GM23248 (cell line): ENCODE results near the gene GDI1. TPM values are rescaled to one million over a fixed set of nuclear protein-coding genes. Genes with fewer than 3 reads are reported as not detected.

Experiments
- DNase-seq: peaks from one replicate; pipeline ENCODE4 v3.0.0-alpha.2; 2015
- H2AFZ ChIP-seq: fragments of 200-600 bp; sonication (generic); 2 replicates; pipeline ENCODE4 v1.6.1; 2016; ENCODE audit warnings: antibody characterized with exemption
- H3F3A ChIP-seq: fragments of 200-600 bp; sonication (generic); 2 replicates; pipeline ENCODE4 v1.6.1; 2016; ENCODE audit warnings: mild to moderate bottlenecking, antibody characterized with exemption, mixed run types; ENCODE audit not compliant: insufficient read depth
- H3K27ac ChIP-seq: fragments of 200-600 bp; sonication (generic); 2 replicates; pipeline ENCODE4 v1.5.1; 2016; ENCODE audit warnings: mild to moderate bottlenecking
- H3K27me3 ChIP-seq: fragments of 200-600 bp; sonication (generic); replicated peaks from 2 replicates; pipeline ENCODE4 v1.6.1; 2016; ENCODE audit warnings: mild to moderate bottlenecking; ENCODE audit not compliant: insufficient read depth
- H3K36me3 ChIP-seq: fragments of 200-600 bp; sonication (generic); 2 replicates; pipeline ENCODE4 v1.6.1; 2016; ENCODE audit warnings: low read depth, mild to moderate bottlenecking
- H3K4me1 ChIP-seq: fragments of 200-600 bp; sonication (generic); 2 replicates; pipeline ENCODE4 v1.6.1; 2016; ENCODE audit warnings: mild to moderate bottlenecking; ENCODE audit not compliant: insufficient read depth
- H3K4me2 ChIP-seq: fragments of 200-600 bp; sonication (generic); one replicate; pipeline ENCODE4 v1.6.1; 2016; ENCODE audit warnings: mild to moderate bottlenecking; ENCODE audit not compliant: unreplicated experiment
- H3K4me3 ChIP-seq: fragments of 200-600 bp; sonication (generic); 2 replicates; pipeline ENCODE4 v1.5.1; 2016; ENCODE audit warnings: mild to moderate bottlenecking
- H3K79me2 ChIP-seq: fragments of 200-600 bp; sonication (generic); 2 replicates; pipeline ENCODE4 v1.6.1; 2016; ENCODE audit warnings: mild to moderate bottlenecking; ENCODE audit not compliant: insufficient read depth
- H3K9ac ChIP-seq: fragments of 200-600 bp; sonication (generic); 2 replicates; pipeline ENCODE4 v1.6.1; 2016; ENCODE audit warnings: mild to moderate bottlenecking
- H3K9me2 ChIP-seq: fragments of 200-600 bp; sonication (generic); 2 replicates; pipeline ENCODE4 v1.6.1; 2016; ENCODE audit warnings: mixed run types, mild to moderate bottlenecking, moderate library complexity; ENCODE audit not compliant: insufficient read depth
- H3K9me3 ChIP-seq: fragments of 200-600 bp; sonication (generic); one replicate; pipeline ENCODE4 v1.6.1; 2017; ENCODE audit warnings: low read depth
- H4K20me1 ChIP-seq: fragments of 200-600 bp; sonication (generic); 2 replicates; pipeline ENCODE4 v1.6.0; 2016; ENCODE audit not compliant: insufficient read depth
- EZH2 ChIP-seq: fragments of 200-600 bp; sonication (generic); IDR thresholded peaks from 2 replicates; pipeline ENCODE4 v1.6.1; 2018; ENCODE audit warnings: antibody characterized with exemption, mild to moderate bottlenecking; ENCODE audit not compliant: insufficient read depth, poor library complexity, severe bottlenecking
- EZH2phosphoT487 ChIP-seq: fragments of 200-600 bp; sonication (generic); IDR thresholded peaks from 2 replicates; pipeline ENCODE4 v1.6.1; 2018; ENCODE audit warnings: antibody characterized with exemption, moderate library complexity, mild to moderate bottlenecking, low read depth; ENCODE audit not compliant: insufficient read depth
- WGBS, 2 experiments: methylation state at CpG; one replicate each; pipeline ENCODE4 v1.1.6; 2015 to 2017; ENCODE audit warnings: low lambda C conversion rate in 2 of 2, low coverage in 1 of 2; ENCODE audit errors: missing lambda C conversion rate in 2 of 2; 5-methylcytosine and 5-hydroxymethylcytosine counted together
- in situ Hi-C: fragments of 300-500 bp; cut with MboI; formaldehyde crosslinking; loops from 2 replicates; pipeline ENCODE4 v1.15.0; 2020
- microRNA-seq: library from miRNA; unstranded; fragments of <30 nt; microRNA quantifications from one replicate; pipeline ENCODE4, GENCODE V29; 2016; ENCODE audit warnings: borderline number of aligned reads
- polyA plus RNA-seq: library from polyadenylated mRNA; unstranded; fragments of >200 nt; fragmentation: Nextera tagmentation; extraction: Ambion mirVana; gene quantifications from 2 replicates; pipeline ENCODE4 v1.2.1, GENCODE V29; 2016
- small RNA-seq: library from RNA; depleted of rRNA; stranded (forward); fragments of <200 nt; gene quantifications from one replicate; pipeline ENCODE3, GENCODE V24; 2014; ENCODE audit warnings: low read depth, low replicate concordance
- total RNA-seq: library from RNA; depleted of rRNA; stranded (reverse); fragments of >200 nt; shearing (Covaris generic); gene quantifications from 2 replicates; pipeline ENCODE4 v1.2.3, GENCODE V29; 2014; rRNA removed

The GDI1 gene
- total and polyA plus RNA-seq, 2 experiments from 2014 or later = 87.1 to 196 TPM

DNA sequence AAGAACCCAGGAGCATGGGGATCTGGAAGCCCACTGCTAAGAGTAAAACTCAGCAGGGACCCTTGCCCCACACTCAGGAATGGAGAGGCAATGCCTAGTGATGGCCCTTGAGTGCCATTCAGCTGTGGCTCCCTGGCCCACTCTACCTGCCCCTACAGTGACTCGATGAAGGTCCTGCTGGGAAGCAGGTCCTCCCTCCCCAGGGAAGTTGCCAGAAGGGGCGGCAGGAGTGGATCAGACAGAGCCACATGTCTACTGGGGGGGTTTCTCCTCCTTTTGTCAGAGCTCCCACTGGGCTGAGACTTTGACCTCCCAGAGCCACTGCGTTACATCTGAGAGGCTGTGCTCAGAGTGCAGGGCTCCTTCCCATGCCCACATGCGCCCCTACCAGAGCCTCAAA is 52.2 kb downstream of the GDI1 start:
- Histone ChIP-seq H3K4me1 (no peaks in the 10 kb centered on the region), H2AFZ (no peak overlapping the region), H3K9me3 (no peaks in the 10 kb centered on the region), H4K20me1 (no peaks in the 10 kb centered on the region), H3K79me2 (peaks cover 27% of the 10 kb centered on the region), H3K36me3 (no peaks in the 10 kb centered on the region), H3K9me2 (no peaks in the 10 kb centered on the region), H3F3A (no peaks in the 10 kb centered on the region), H3K4me2 (peak overlapping the region; percentile 78), H3K27me3 (no peaks in the 10 kb centered on the region), H3K4me3 (peak overlapping the region; percentile 81), H3K9ac (peak overlapping the region; percentile 99), H3K27ac (peak overlapping the region; percentile 99; the same call in 1 of the 2 replicates)
- in situ Hi-C loops = no loop called here
- 90 to 93% methylated on average over 2 to 4 of the region's 4 CpGs for WGBS, 2 experiments
- no peak for DNase-seq
- TF ChIP-seq EZH2 (no peak), EZH2phosphoT487 (no peak)

DNA sequence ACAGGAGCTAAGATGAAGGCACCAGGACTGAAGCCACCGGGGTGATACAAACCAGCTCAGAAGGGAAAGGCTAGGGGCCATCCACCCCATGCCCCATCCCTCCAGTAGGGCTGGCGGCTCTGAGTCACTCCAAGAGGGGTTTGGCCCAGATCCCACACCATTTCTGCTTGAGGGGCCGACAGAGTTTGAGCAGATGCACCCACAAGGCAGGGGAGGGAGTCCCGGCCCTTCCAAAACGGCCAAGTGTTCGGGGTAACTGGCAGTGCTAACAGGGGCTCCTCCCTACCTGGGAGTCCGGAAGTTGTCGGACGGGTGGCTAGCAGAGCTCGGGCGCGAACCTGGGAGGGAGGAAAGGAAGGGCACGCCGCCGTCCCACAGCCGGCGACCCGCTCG is 53.1 kb downstream of the GDI1 start:
- Histone ChIP-seq H3K79me2 (peaks cover 21% of the 10 kb centered on the region), H3K9ac (peak overlapping the region; percentile 99)

GRCh38 chrX:154490414-154491083 is 53.6 kb downstream of the GDI1 start, which contains the start of gene SLC10A3:
Gene SLC10A3, minus strand, starts transcription at chrX:154490629. Its CDS starts 1,689 bp downstream, at chrX:154488940.
- peaks cover 15% of the 10 kb centered on the region for H3K79me2 ChIP-seq
- TF ChIP-seq EZH2 = no peak
- TF ChIP-seq EZH2phosphoT487 = no peak
- in situ Hi-C loops = no loop called here
- peak within 1 kb of the TSS; percentile 81 for H3K4me3 ChIP-seq
- no peaks in the 10 kb centered on the region for H3K36me3 ChIP-seq
- no peaks in the 10 kb centered on the region for H3K9me3 ChIP-seq
- no peaks in the 10 kb centered on the region for H3K9me2 ChIP-seq
- H4K20me1 ChIP-seq = no peaks in the 10 kb centered on the region
- H3K4me1 ChIP-seq = no peaks in the 10 kb centered on the region
- DNase-seq = peak; percentile 94
- peak within 1 kb of the TSS; percentile 81 for H3K4me2 ChIP-seq
- peak within 1 kb of the TSS; percentile 99 for H3K9ac ChIP-seq
- 0% methylated on average over 5 to 21 of the region's 71 CpGs for WGBS, 2 experiments
- H3F3A ChIP-seq = no peaks in the 10 kb centered on the region
- H3K27ac ChIP-seq = peak within 1 kb of the TSS; percentile 99
- peak within 1 kb of the TSS; percentile 90 for H2AFZ ChIP-seq
- no peaks in the 10 kb centered on the region for H3K27me3 ChIP-seq

More for the DNA sequence above, 53.1 kb downstream of the GDI1 start:
- H2AFZ ChIP-seq = peak overlapping the region; percentile 53; the same call in 1 of the 2 replicates
- H3K4me3 ChIP-seq = peak overlapping the region; percentile 81
- in situ Hi-C loops = no loop called here
- TF ChIP-seq EZH2phosphoT487 (no peak), EZH2 (no peak)
- H3K27me3 ChIP-seq = no peaks in the 10 kb centered on the region
- H3K4me2 ChIP-seq = peak overlapping the region; percentile 78
- no peaks in the 10 kb centered on the region for H3F3A ChIP-seq
- no peaks in the 10 kb centered on the region for H3K9me3 ChIP-seq
- no peaks in the 10 kb centered on the region for H3K4me1 ChIP-seq
- DNase-seq = peak; percentile 66
- 2 to 18% methylated on average over 3 to 17 of the region's 19 CpGs for WGBS, 2 experiments
- H4K20me1 ChIP-seq = no peaks in the 10 kb centered on the region
- peak overlapping the region; percentile 99 for H3K27ac ChIP-seq
- no peaks in the 10 kb centered on the region for H3K9me2 ChIP-seq
- H3K36me3 ChIP-seq = no peaks in the 10 kb centered on the region

Small RNA genes within 50 kb of the gene (microRNA-seq; reads per million reads assigned to microRNA genes)
- 3.6 reads per million for gene MIR6858

Small RNA genes within 50 kb of the gene (small RNA-seq; reads per million reads assigned to genes)
- not detected for gene MIR6858
- not detected for gene SNORA70

Other genes with a start within 250 kb of the GDI1 start
- not detected in 2 replicates for gene OPN1MW2, start 217.4 kb upstream of the GDI1 start, total RNA-seq
- gene OPN1MW2, start 217.4 kb upstream of the GDI1 start, polyA plus RNA-seq = not detected in 2 replicates
- gene OPN1MW3, start 179.6 kb upstream of the GDI1 start, total RNA-seq = not detected in 2 replicates
- gene OPN1MW3, start 179.6 kb upstream of the GDI1 start, polyA plus RNA-seq = not detected in 2 replicates
- not detected in 2 replicates for gene TEX28, start 142.0 kb upstream of the GDI1 start, total RNA-seq
- gene TEX28, start 142.0 kb upstream of the GDI1 start, polyA plus RNA-seq = not detected in 2 replicates
- gene TKTL1, start 141.4 kb upstream of the GDI1 start, total RNA-seq = not detected in 2 replicates
- gene TKTL1, start 141.4 kb upstream of the GDI1 start, polyA plus RNA-seq = not detected in 2 replicates
- 2,857 and 2,903 TPM in 2 replicates for gene FLNA, start 62.5 kb upstream of the GDI1 start, total RNA-seq
- 1,377 and 1,379 TPM in 2 replicates for gene FLNA, start 62.5 kb upstream of the GDI1 start, polyA plus RNA-seq
- 39.7 TPM in 2 replicates for gene EMD, start 57.9 kb upstream of the GDI1 start, total RNA-seq
- gene EMD, start 57.9 kb upstream of the GDI1 start, polyA plus RNA-seq = 86.6 and 96.0 TPM in 2 replicates
- 3,014 and 6,561 TPM in 2 replicates for gene RPL10, start 38.8 kb upstream of the GDI1 start, total RNA-seq
- 1,381 and 1,435 TPM in 2 replicates for gene RPL10, start 38.8 kb upstream of the GDI1 start, polyA plus RNA-seq
- 60.7 TPM in 2 replicates for gene DNASE1L1, start 27.9 kb upstream of the GDI1 start, total RNA-seq
- 16.6 and 17.0 TPM in 2 replicates for gene DNASE1L1, start 27.9 kb upstream of the GDI1 start, polyA plus RNA-seq
- 17.6 and 38.8 TPM in 2 replicates for gene TAFAZZIN, start 25.6 kb upstream of the GDI1 start, total RNA-seq
- 18.2 and 20.5 TPM in 2 replicates for gene TAFAZZIN, start 25.6 kb upstream of the GDI1 start, polyA plus RNA-seq
- 73.2 and 87.8 TPM in 2 replicates for gene ATP6AP1, start 8.5 kb upstream of the GDI1 start, total RNA-seq
- 156 and 158 TPM in 2 replicates for gene ATP6AP1, start 8.5 kb upstream of the GDI1 start, polyA plus RNA-seq
- 52.5 and 54.7 TPM in 2 replicates for gene FAM50A, start 7.0 kb downstream of the GDI1 start, total RNA-seq
- 122 and 125 TPM in 2 replicates for gene FAM50A, start 7.0 kb downstream of the GDI1 start, polyA plus RNA-seq
- 25.9 and 30.7 TPM in 2 replicates for gene PLXNA3, start 21.1 kb downstream of the GDI1 start, total RNA-seq
- 26.7 and 35.1 TPM in 2 replicates for gene PLXNA3, start 21.1 kb downstream of the GDI1 start, polyA plus RNA-seq
- gene LAGE3, start 42.1 kb downstream of the GDI1 start, total RNA-seq = 42.9 and 44.0 TPM in 2 replicates
- gene LAGE3, start 42.1 kb downstream of the GDI1 start, polyA plus RNA-seq = 49.2 and 49.7 TPM in 2 replicates
- gene UBL4A, start 49.5 kb downstream of the GDI1 start, total RNA-seq = 36.8 and 53.0 TPM in 2 replicates
- gene UBL4A, start 49.5 kb downstream of the GDI1 start, polyA plus RNA-seq = 42.4 and 45.2 TPM in 2 replicates
- gene SLC10A3, start 53.5 kb downstream of the GDI1 start, total RNA-seq = 48.3 and 61.0 TPM in 2 replicates
- gene SLC10A3, start 53.5 kb downstream of the GDI1 start, polyA plus RNA-seq = 49.4 and 50.8 TPM in 2 replicates
- 27.8 and 43.6 TPM in 2 replicates for gene FAM3A, start 79.1 kb downstream of the GDI1 start, total RNA-seq
- 35.2 and 35.7 TPM in 2 replicates for gene FAM3A, start 79.1 kb downstream of the GDI1 start, polyA plus RNA-seq
- gene G6PD, start 109.7 kb downstream of the GDI1 start, total RNA-seq = 55.0 and 66.0 TPM in 2 replicates
- 42.5 and 44.3 TPM in 2 replicates for gene G6PD, start 109.7 kb downstream of the GDI1 start, polyA plus RNA-seq
- 18.0 and 25.9 TPM in 2 replicates for gene IKBKG, start 110.5 kb downstream of the GDI1 start, total RNA-seq
- gene IKBKG, start 110.5 kb downstream of the GDI1 start, polyA plus RNA-seq = 26.2 and 29.5 TPM in 2 replicates
- gene CTAG1A, start 148.0 kb downstream of the GDI1 start, total RNA-seq = not detected in 2 replicates
- gene CTAG1A, start 148.0 kb downstream of the GDI1 start, polyA plus RNA-seq = not detected in 2 replicates
- not detected in 2 replicates for gene CTAG1B, start 182.1 kb downstream of the GDI1 start, total RNA-seq
- not detected in 2 replicates for gene CTAG1B, start 182.1 kb downstream of the GDI1 start, polyA plus RNA-seq
- gene CTAG2, start 216.4 kb downstream of the GDI1 start, total RNA-seq = not detected in 2 replicates
- not detected in 2 replicates for gene CTAG2, start 216.4 kb downstream of the GDI1 start, polyA plus RNA-seq